GM12873 (cell line): ENCODE data around the gene AGRN.

Source experiments
- CTCF ChIP-seq: IDR thresholded peaks from 2 replicates; pipeline ENCODE4 v1.5.1; 2012; ENCODE audit warnings: low read depth, mild to moderate bottlenecking, moderate library complexity, low read length, control low read depth; ENCODE audit not compliant: insufficient read depth; ENCODE audit errors: missing control alignments

The AGRN gene

GRCh38 chr1:1000357-1001056 lies 19.4 kb upstream of the AGRN start:
- no peak for TF ChIP-seq CTCF

GRCh38 chr1:1001057-1001783 lies 18.7 kb upstream of the AGRN start:
- TF ChIP-seq CTCF: no peak

GRCh38 chr1:1003618-1004419 lies 16.1 kb upstream of the AGRN start:
- TF ChIP-seq CTCF: no peak

- no peak for TF ChIP-seq CTCF
Measured at GRCh38 chr1:1004420-1004779, 15.5 kb upstream of the AGRN start.

- no peak for TF ChIP-seq CTCF
Measured at GRCh38 chr1:1004780-1005697, 14.9 kb upstream of the AGRN start.

GRCh38 chr1:1005774-1006304 lies 14.1 kb upstream of the AGRN start:
- no peak for TF ChIP-seq CTCF
